Activated naive CD4-positive, alpha-beta T cell treated with anti-CD3 and anti-CD28 coated beads, Interleukin-2, amount 50 U/mL, for 24 hours (primary cell): ENCODE results near the gene MEX3A.
A peak's percentile ranks its signal among the peaks of the same experiment; 100 is the strongest.

Experiments used
- H3K27ac Mint-ChIP-seq: one replicate; pipeline ENCODE4 v1.8.0; 2021; ENCODE audit warnings: mild to moderate bottlenecking, mixed read lengths
- H3K27me3 Mint-ChIP-seq: one replicate; pipeline ENCODE4 v1.8.0; 2021; ENCODE audit warnings: mixed read lengths
- H3K36me3 Mint-ChIP-seq: one replicate; pipeline ENCODE4 v1.8.0; 2021; ENCODE audit warnings: mixed read lengths
- H3K4me1 Mint-ChIP-seq: one replicate; pipeline ENCODE4 v1.8.0; 2021; ENCODE audit warnings: mixed read lengths
- H3K4me3 Mint-ChIP-seq: one replicate; pipeline ENCODE4 v1.8.0; 2021; ENCODE audit warnings: mild to moderate bottlenecking, mixed read lengths
- H3K9me3 Mint-ChIP-seq: one replicate; pipeline ENCODE4 v1.8.0; 2021; ENCODE audit warnings: mixed read lengths

MEX3A gene

GRCh38 chr1:156096640-156097391, 14.6 kb upstream of the MEX3A start:
- Mint-ChIP-seq H3K4me1 (peaks cover 41% of the 10 kb centered on the region), H3K27me3 (no peaks in the 10 kb centered on the region), H3K4me3 (peak overlapping the region; percentile 67), H3K36me3 (no peaks in the 10 kb centered on the region), H3K27ac (peak overlapping the region; percentile 59), H3K9me3 (no peaks in the 10 kb centered on the region)

GRCh38 chr1:156095906-156096508, 13.7 kb upstream of the MEX3A start:
- Mint-ChIP-seq H3K4me3 (peak overlapping the region; percentile 67), H3K27ac (peak overlapping the region; percentile 89), H3K4me1 (peaks cover 41% of the 10 kb centered on the region)

DNA sequence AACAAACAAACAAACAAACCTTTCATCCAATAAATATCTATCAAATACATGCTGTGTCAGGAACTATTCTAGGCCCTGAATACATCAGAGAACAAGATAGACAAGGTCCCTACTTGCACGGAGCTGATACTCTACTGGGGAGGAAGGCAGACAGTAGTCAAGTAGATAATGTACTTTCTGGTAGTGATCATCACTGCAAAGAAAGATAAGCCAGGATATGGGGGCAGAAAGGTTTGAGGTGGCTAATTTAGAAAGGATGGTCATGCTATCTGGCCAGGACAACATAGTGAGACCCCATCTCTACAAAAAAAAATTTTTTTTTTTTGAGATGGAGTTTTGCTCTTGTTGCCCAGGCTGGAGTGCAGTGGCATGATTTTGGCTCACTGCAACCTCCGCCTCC, 9.3 kb upstream of the MEX3A start:
- Mint-ChIP-seq H3K9me3 (no peaks in the 10 kb centered on the region), H3K27ac (no peak overlapping the region), H3K36me3 (no peaks in the 10 kb centered on the region), H3K27me3 (peaks cover 9% of the 10 kb centered on the region), H3K4me1 (peaks cover 17% of the 10 kb centered on the region), H3K4me3 (no peak overlapping the region)

More at GRCh38 chr1:156095906-156096508, 13.7 kb upstream of the MEX3A start:
- Mint-ChIP-seq H3K36me3 (no peaks in the 10 kb centered on the region), H3K9me3 (no peaks in the 10 kb centered on the region), H3K27me3 (no peaks in the 10 kb centered on the region)

- no peak overlapping the region for H3K27ac Mint-ChIP-seq
- H3K4me1 Mint-ChIP-seq, result peaks cover 9% of the 10 kb centered on the region
- no peaks in the 10 kb centered on the region for H3K9me3 Mint-ChIP-seq
- peaks cover 11% of the 10 kb centered on the region for H3K27me3 Mint-ChIP-seq
- no peak overlapping the region for H3K4me3 Mint-ChIP-seq
- no peaks in the 10 kb centered on the region for H3K36me3 Mint-ChIP-seq
Observed at GRCh38 chr1:156090840-156091188, 8.5 kb upstream of the MEX3A start.

DNA sequence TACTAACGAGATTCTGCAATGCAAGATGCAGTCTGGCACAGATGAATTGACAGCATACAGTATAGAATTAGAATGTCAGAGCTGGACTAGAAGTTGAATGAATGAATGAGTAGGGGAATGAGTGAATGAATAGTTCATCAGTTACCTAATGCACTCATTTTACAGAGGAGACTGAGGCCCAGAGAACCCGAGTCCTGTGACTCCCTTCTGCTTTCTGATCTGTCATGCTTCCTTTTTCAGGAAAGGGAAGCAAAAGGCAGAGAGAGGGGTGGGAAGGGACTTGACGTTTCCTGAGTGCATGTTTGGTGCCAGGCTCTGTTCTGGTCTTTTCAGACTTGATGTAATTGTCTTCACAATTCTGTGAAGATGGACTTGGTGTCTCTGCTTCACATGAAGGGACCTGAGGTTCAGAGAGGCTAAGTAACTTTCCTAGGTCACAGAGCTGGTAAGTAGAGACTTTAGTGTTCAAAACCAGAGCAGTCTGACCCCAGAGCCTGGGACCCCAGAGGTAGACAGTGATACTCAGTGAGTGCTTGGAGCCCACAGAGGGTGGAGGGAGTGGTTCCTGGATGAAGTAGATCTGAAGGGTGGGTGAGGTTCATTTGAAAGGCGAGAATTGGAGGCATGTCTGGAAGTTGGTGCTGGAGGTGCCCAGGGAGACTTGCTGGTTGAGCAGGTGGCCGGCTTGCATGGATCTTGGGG, 8.0 kb upstream of the MEX3A start:
- Mint-ChIP-seq H3K27me3 (peaks cover 13% of the 10 kb centered on the region), H3K9me3 (no peaks in the 10 kb centered on the region), H3K4me3 (no peak overlapping the region), H3K27ac (no peak overlapping the region), H3K36me3 (no peaks in the 10 kb centered on the region), H3K4me1 (peaks cover 5% of the 10 kb centered on the region)

- H3K27ac Mint-ChIP-seq, result no peak overlapping the region
- H3K36me3 Mint-ChIP-seq, result no peaks in the 10 kb centered on the region
- H3K9me3 Mint-ChIP-seq, result no peaks in the 10 kb centered on the region
- peaks cover 16% of the 10 kb centered on the region for H3K27me3 Mint-ChIP-seq
- H3K4me1 Mint-ChIP-seq, result peaks cover 5% of the 10 kb centered on the region
- no peak overlapping the region for H3K4me3 Mint-ChIP-seq
Observed at GRCh38 chr1:156089704-156090103, 7.4 kb upstream of the MEX3A start.

- Mint-ChIP-seq H3K4me1 (peaks cover 20% of the 10 kb centered on the region), H3K9me3 (no peaks in the 10 kb centered on the region), H3K36me3 (no peaks in the 10 kb centered on the region), H3K27me3 (peaks cover 18% of the 10 kb centered on the region), H3K27ac (no peak overlapping the region), H3K4me3 (no peak overlapping the region)
Observed at GRCh38 chr1:156086256-156086662, 4.0 kb upstream of the MEX3A start.

DNA sequence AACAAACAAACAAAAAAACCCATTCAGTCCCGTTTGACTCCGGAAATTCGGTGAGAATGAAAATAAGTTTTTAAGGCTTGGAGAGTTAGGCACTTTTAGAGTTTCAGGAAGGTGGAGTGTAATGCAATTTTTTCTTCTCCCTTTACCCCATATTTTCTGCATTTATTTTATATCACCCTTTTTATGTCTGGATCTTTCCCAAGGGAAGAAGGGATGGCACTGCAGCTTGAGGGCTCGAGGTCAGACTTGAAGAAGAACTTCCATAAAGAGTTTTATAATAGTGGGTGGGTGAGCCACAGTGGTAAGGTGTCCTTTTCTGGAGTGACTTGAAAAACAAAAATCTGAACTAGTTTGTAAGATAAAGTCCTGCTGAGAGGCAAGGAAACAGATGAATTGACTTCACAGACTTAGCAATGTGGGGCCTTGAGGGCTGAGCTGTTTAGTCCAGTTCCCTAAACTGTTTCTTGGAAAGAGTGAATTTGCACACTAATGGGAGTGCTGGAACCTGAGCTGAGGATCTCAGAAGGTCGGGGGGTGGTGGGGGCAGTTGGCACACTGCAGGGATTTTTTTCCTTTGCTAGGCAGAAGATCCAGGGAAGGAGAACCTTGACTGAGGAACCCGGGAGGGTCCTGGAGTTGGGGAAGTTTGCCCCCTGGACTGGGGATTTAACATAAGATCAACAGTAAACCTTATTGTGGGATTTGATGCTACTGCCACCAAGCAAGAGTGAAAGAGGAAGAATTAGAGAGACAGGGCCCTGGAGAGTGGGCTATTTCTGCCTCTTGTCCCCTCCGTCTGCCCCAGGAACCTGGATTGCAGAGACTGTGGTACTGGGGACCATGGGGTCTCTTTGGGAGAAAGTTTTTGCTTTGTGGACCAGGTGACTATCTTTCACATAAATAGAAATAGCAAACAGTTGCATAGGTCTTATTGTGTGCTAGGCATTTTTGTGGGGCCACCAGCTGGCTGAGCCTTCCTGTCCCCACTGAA, 1.8 kb upstream of the MEX3A start:
- Mint-ChIP-seq H3K36me3 (no peaks in the 10 kb centered on the region), H3K4me1 (peaks cover 15% of the 10 kb centered on the region), H3K27me3 (peaks cover 13% of the 10 kb centered on the region), H3K9me3 (no peaks in the 10 kb centered on the region), H3K27ac (peak overlapping the region; percentile 35), H3K4me3 (peak overlapping the region; percentile 44)

- H3K4me3 Mint-ChIP-seq, result peak overlapping the region; percentile 86
- H3K4me1 Mint-ChIP-seq, result peaks cover 15% of the 10 kb centered on the region
- H3K27ac Mint-ChIP-seq, result no peak overlapping the region
- H3K9me3 Mint-ChIP-seq, result no peaks in the 10 kb centered on the region
- no peaks in the 10 kb centered on the region for H3K36me3 Mint-ChIP-seq
- H3K27me3 Mint-ChIP-seq, result peaks cover 10% of the 10 kb centered on the region
Observed at GRCh38 chr1:156081917-156082308, 352 bp downstream of the MEX3A start.

GRCh38 chr1:156081180-156081916, 917 bp downstream of the MEX3A start:
- Mint-ChIP-seq H3K4me3 (peak overlapping the region; percentile 86), H3K27me3 (peaks cover 7% of the 10 kb centered on the region)

DNA sequence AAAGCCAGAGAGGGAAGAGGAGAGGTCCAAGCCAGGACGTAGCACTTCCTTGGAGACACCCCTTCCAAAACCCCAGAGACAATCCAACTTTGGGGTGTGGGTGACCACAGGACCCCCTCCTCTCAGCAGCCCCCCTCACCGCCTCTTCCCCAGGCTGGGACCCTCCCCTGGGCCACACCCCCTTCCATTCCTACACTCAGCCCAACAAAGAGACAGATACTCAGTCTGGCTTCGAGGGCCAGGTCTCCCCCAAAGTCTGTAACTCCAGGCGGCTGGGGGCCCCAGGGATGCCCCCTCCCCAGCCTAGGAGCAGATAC, 1.4 kb downstream of the MEX3A start:
- H3K9me3 Mint-ChIP-seq, result no peaks in the 10 kb centered on the region
- peak overlapping the region; percentile 66 for H3K4me3 Mint-ChIP-seq
- peaks cover 15% of the 10 kb centered on the region for H3K4me1 Mint-ChIP-seq
- H3K27ac Mint-ChIP-seq, result no peak overlapping the region
- H3K27me3 Mint-ChIP-seq, result peaks cover 7% of the 10 kb centered on the region
- no peaks in the 10 kb centered on the region for H3K36me3 Mint-ChIP-seq

More at GRCh38 chr1:156081180-156081916, 917 bp downstream of the MEX3A start:
- Mint-ChIP-seq H3K9me3 (no peaks in the 10 kb centered on the region), H3K27ac (no peak overlapping the region), H3K4me1 (peaks cover 15% of the 10 kb centered on the region), H3K36me3 (no peaks in the 10 kb centered on the region)

DNA sequence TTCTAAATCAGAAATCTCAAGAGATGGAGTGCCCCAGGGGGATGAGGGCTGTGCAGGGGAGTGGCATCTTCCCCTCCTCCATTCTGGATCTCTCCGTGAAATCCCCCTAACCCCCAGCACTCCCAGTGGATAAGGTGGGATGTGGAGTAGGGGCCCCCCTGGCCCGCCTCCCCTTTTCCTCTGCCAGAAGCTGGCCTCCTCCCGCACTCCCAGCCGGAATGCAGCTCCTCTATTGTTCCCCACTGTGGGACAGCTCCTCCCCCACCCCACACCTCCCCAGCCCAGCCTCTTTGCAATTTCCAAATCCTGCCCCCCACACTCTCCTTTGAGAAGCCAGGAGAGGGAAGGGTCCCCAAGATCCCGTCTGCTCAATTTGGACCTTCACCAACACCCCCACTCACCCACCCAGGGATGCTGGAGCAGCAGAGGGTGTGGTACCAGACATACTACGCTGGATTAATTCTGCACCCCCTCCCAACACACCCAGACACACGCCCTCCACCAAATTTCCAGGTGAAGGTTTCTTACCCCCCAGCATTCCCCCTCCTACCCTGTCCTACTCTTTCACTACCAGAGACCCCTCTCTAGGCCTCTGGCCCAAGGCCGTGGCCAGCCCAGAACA, 1.9 kb downstream of the MEX3A start:
- Mint-ChIP-seq H3K4me1 (peaks cover 15% of the 10 kb centered on the region), H3K9me3 (no peaks in the 10 kb centered on the region), H3K27me3 (peaks cover 5% of the 10 kb centered on the region), H3K4me3 (no peak overlapping the region), H3K27ac (peak overlapping the region; percentile 30), H3K36me3 (no peaks in the 10 kb centered on the region)

DNA sequence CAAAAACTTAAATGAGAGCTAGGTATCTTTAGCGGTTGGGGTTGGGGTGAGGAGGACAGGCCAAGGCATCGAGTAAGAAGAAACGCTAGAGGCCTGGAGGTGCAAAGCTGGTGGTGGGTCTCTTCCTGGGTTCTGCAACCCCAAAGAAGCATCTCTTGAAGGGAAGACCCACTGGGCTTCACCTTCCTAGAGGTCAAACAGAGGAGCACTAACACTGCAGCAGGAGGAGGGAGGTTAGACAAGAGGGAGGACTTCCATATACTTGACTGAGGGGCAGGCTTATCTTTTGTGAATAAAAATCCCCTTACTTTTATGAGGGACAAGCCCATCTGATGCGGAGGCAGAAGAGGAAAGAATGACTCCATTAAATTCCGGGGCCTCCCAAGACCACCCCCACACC, 2.5 kb downstream of the MEX3A start:
- H3K4me1 Mint-ChIP-seq, result peaks cover 15% of the 10 kb centered on the region
- peak overlapping the region; percentile 43 for H3K4me3 Mint-ChIP-seq
- H3K27ac Mint-ChIP-seq, result peak overlapping the region; percentile 42
- no peaks in the 10 kb centered on the region for H3K9me3 Mint-ChIP-seq
- no peaks in the 10 kb centered on the region for H3K36me3 Mint-ChIP-seq
- H3K27me3 Mint-ChIP-seq, result peaks cover 2% of the 10 kb centered on the region

DNA sequence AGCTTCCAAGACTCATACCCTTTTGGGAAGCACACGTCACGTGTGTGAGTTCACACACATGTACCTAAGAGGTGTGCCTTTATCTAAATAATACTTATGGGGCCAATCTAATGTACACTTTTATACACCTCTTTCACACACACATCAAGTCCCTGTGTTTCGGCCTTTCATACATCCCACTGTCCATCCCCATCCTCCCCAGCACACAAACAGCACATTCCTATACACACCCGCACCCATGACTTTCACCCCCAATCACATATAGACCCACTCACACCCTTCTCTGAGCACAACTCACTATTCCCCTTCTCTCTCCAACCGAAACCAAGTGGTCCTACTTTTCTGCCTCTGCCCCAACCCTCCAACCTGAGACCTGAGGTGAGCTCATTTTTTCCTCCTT, 3.5 kb downstream of the MEX3A start:
- no peak overlapping the region for H3K4me3 Mint-ChIP-seq
- H3K9me3 Mint-ChIP-seq, result no peaks in the 10 kb centered on the region
- no peak overlapping the region for H3K27ac Mint-ChIP-seq
- H3K36me3 Mint-ChIP-seq, result no peaks in the 10 kb centered on the region
- peaks cover 12% of the 10 kb centered on the region for H3K4me1 Mint-ChIP-seq
- peaks cover 2% of the 10 kb centered on the region for H3K27me3 Mint-ChIP-seq
